IMR-90 (cell line): ENCODE data around the gene FOXL1. TPM values are rescaled to one million over a fixed set of nuclear protein-coding genes. Genes with fewer than 3 reads are reported as not detected.

Experiments
- ATAC-seq: fragments of 200-7000 bp; cut with Tn5 transposase; 2 replicates; pipeline ENCODE4 v1.9.1; 2020; ENCODE audit warnings: low read depth, mild to moderate bottlenecking, moderate library complexity
- BruUV-seq: library from RNA; stranded (reverse); fragments of 400-500 nt; replicated peaks from 2 replicates; lab custom pipeline; 2021; lab: Mats Ljungman, UMichigan
- CTCF ChIA-PET: fragments of 300-600 bp; formaldehyde crosslinking; extraction: SDS; loops from one replicate; lab custom pipeline; 2021; ENCODE audit warnings: antibody characterized with exemption; lab: Yijun Ruan, JAX
- POLR2A ChIA-PET: fragments of 300-600 bp; sonication (Branson Sonifier 250); formaldehyde crosslinking; loops from one replicate; lab custom pipeline; 2022; ENCODE audit warnings: antibody characterized with exemption; ENCODE audit not compliant: unreplicated experiment; lab: Charles Lee
- DNase-seq: peaks from one replicate; pipeline ENCODE4 v3.0.0; 2013
- H2AFZ ChIP-seq: replicated peaks from 2 replicates; pipeline ENCODE3; 2013; ENCODE audit warnings: low read length, mild to moderate bottlenecking; ENCODE audit not compliant: poor library complexity
- H2AK5ac ChIP-seq: 2 replicates; pipeline ENCODE4 v1.6.1; 2013; ENCODE audit warnings: low read depth, low read length, inconsistent platforms
- H2AK9ac ChIP-seq: replicated peaks from 2 replicates; pipeline ENCODE3; 2013; ENCODE audit warnings: mild to moderate bottlenecking, low read depth, low read length, moderate library complexity; ENCODE audit not compliant: poor library complexity
- H2BK120ac ChIP-seq: 2 replicates; pipeline ENCODE4 v1.6.1; 2013; ENCODE audit warnings: low read depth, low read length, inconsistent platforms
- H2BK15ac ChIP-seq: 3 replicates; pipeline ENCODE4 v1.6.1; 2013; ENCODE audit warnings: low read depth, low read length, inconsistent platforms
- H2BK20ac ChIP-seq: 2 replicates; pipeline ENCODE4 v1.6.1; 2013; ENCODE audit warnings: low read depth, mild to moderate bottlenecking, inconsistent platforms, low read length, moderate library complexity
- H2BK5ac ChIP-seq: 2 replicates; pipeline ENCODE4 v1.6.1; 2013; ENCODE audit warnings: mild to moderate bottlenecking, low read depth, low read length, inconsistent platforms; ENCODE audit not compliant: poor library complexity, severe bottlenecking
- H3K14ac ChIP-seq: replicated peaks from 2 replicates; pipeline ENCODE4 v1.6.1; 2013; ENCODE audit warnings: low read depth, low read length, inconsistent platforms
- H3K18ac ChIP-seq: 2 replicates; pipeline ENCODE4 v1.6.1; 2013; ENCODE audit warnings: low read depth, low read length, control low read depth
- H3K23ac ChIP-seq: 2 replicates; pipeline ENCODE4 v1.6.1; 2013; ENCODE audit warnings: low read depth, low read length, inconsistent platforms
- H3K27ac ChIP-seq: 2 replicates; pipeline ENCODE4 v1.5.1; 2013; ENCODE audit warnings: mild to moderate bottlenecking, control low read depth, low read length; ENCODE audit not compliant: insufficient read depth
- H3K27me3 ChIP-seq: 2 replicates; pipeline ENCODE4 v1.6.1; 2013; ENCODE audit warnings: low read length; ENCODE audit not compliant: control insufficient read depth, insufficient read depth
- H3K36me3 ChIP-seq: 2 replicates; pipeline ENCODE4 v1.6.1; 2013; ENCODE audit warnings: low read length, mixed read lengths; ENCODE audit not compliant: control insufficient read depth, insufficient read depth
- H3K4ac ChIP-seq: 2 replicates; pipeline ENCODE4 v1.6.1; 2013; ENCODE audit warnings: low read depth, low read length, inconsistent platforms
- H3K4me1 ChIP-seq: 2 replicates; pipeline ENCODE4 v1.6.1; 2013; ENCODE audit warnings: low read length, mixed read lengths; ENCODE audit not compliant: control insufficient read depth, insufficient read depth
- H3K4me2 ChIP-seq: 2 replicates; pipeline ENCODE4 v1.6.1; 2013; ENCODE audit warnings: low read depth, mild to moderate bottlenecking, control low read depth, low read length, moderate library complexity
- H3K4me3 ChIP-seq: 2 replicates; pipeline ENCODE4 v1.5.1; 2013; ENCODE audit warnings: low read depth, mild to moderate bottlenecking, control low read depth, low read length, moderate library complexity; ENCODE audit not compliant: insufficient read depth
- H3K56ac ChIP-seq: 2 replicates; pipeline ENCODE4 v1.6.1; 2013; ENCODE audit warnings: low read length, inconsistent platforms; ENCODE audit not compliant: insufficient read depth; ENCODE audit errors: extremely low read depth
- H3K79me1 ChIP-seq, 2 experiments: 2 replicates each; pipeline ENCODE4 v1.6.1; 2013; ENCODE audit warnings: low read length in 2 of 2, inconsistent platforms in 1 of 2, low read depth in 1 of 2
- H3K9ac ChIP-seq: 2 replicates; pipeline ENCODE4 v1.6.1; 2013; ENCODE audit warnings: low read depth, low read length, control low read depth
- H3K9me1 ChIP-seq: 2 replicates; pipeline ENCODE4 v1.6.1; 2013; ENCODE audit warnings: low read length, inconsistent platforms; ENCODE audit not compliant: insufficient read depth
- H3K9me3 ChIP-seq: 2 replicates; pipeline ENCODE4 v1.6.1; 2013; ENCODE audit warnings: low read length; ENCODE audit not compliant: control insufficient read depth, insufficient read depth
- H4K20me1 ChIP-seq: 2 replicates; pipeline ENCODE4 v1.6.1; 2013; ENCODE audit warnings: low read length, inconsistent platforms; ENCODE audit not compliant: insufficient read depth
- H4K5ac ChIP-seq: 2 replicates; pipeline ENCODE4 v1.6.1; 2013; ENCODE audit warnings: mild to moderate bottlenecking, low read depth, low read length, control low read depth
- H4K8ac ChIP-seq, 2 experiments: 2 replicates each; pipeline ENCODE4 v1.6.1; 2013; ENCODE audit warnings: low read depth in 2 of 2, low read length in 2 of 2, control low read depth in 1 of 2, inconsistent platforms in 1 of 2
- H4K91ac ChIP-seq: 2 replicates; pipeline ENCODE4 v1.6.1; 2013; ENCODE audit warnings: low read depth, low read length, inconsistent platforms; ENCODE audit not compliant: insufficient read depth
- BHLHE40 ChIP-seq: fragments of 150-350 bp; IDR thresholded peaks from 2 replicates; pipeline ENCODE4 v1.6.1; 2016; ENCODE audit warnings: mild to moderate bottlenecking, low read depth, low read length
- CEBPB ChIP-seq: IDR thresholded peaks from 2 replicates; pipeline ENCODE4 v1.6.1; 2012; ENCODE audit warnings: low read depth, low read length, improper control_type of control experiment
- CHD1 ChIP-seq: IDR thresholded peaks from 2 replicates; pipeline ENCODE4 v1.6.1; 2012; ENCODE audit warnings: low read depth, low read length, improper control_type of control experiment
- CTCF ChIP-seq: conservative IDR thresholded peaks from 2 replicates; pipeline ENCODE4 v1.5.1; 2012; ENCODE audit warnings: mild to moderate bottlenecking, low read depth, low read length, improper control_type of control experiment
- ELK1 ChIP-seq: fragments of 150-350 bp; IDR thresholded peaks from 2 replicates; pipeline ENCODE4 v1.6.1; 2016; ENCODE audit warnings: low read depth, mild to moderate bottlenecking, low read length, moderate library complexity, borderline replicate concordance
- FOS ChIP-seq: fragments of 150-350 bp; IDR thresholded peaks from 2 replicates; pipeline ENCODE4 v1.6.1; 2016; ENCODE audit warnings: low read depth, low read length
- MAFK ChIP-seq: IDR thresholded peaks from 2 replicates; pipeline ENCODE4 v1.6.1; 2012; ENCODE audit warnings: low read depth, low read length, improper control_type of control experiment
- MAZ ChIP-seq: IDR thresholded peaks from 2 replicates; pipeline ENCODE4 v1.6.1; 2012; ENCODE audit warnings: low read depth, mild to moderate bottlenecking, low read length, improper control_type of control experiment, moderate library complexity, borderline replicate concordance
- MXI1 ChIP-seq: IDR thresholded peaks from 2 replicates; pipeline ENCODE4 v1.6.1; 2012; ENCODE audit warnings: low read depth, mild to moderate bottlenecking, low read length, moderate library complexity, borderline replicate concordance
- POLR2A ChIP-seq: IDR thresholded peaks from 2 replicates; pipeline ENCODE4 v1.6.1; 2012; ENCODE audit warnings: mild to moderate bottlenecking, low read depth, low read length
- RAD21 ChIP-seq: IDR thresholded peaks from 2 replicates; pipeline ENCODE4 v1.6.1; 2012; ENCODE audit warnings: low read length, improper control_type of control experiment
- RCOR1 ChIP-seq: IDR thresholded peaks from 2 replicates; pipeline ENCODE4 v1.6.1; 2012; ENCODE audit warnings: mild to moderate bottlenecking, low read length, improper control_type of control experiment; ENCODE audit not compliant: insufficient replicate concordance
- RFX5 ChIP-seq: IDR thresholded peaks from 2 replicates; pipeline ENCODE4 v1.8.0; 2012; ENCODE audit warnings: low read depth, mild to moderate bottlenecking, low read length, moderate library complexity
- SMC3 ChIP-seq: fragments of 150-350 bp; IDR thresholded peaks from 2 replicates; pipeline ENCODE4 v1.6.1; 2016; ENCODE audit warnings: low read depth, mild to moderate bottlenecking, antibody characterized with exemption, low read length, moderate library complexity
- WGBS, 2 experiments: methylation state at CpG; one replicate each; pipeline versions ENCODE4 v1.1.5 to v1.1.7; 2013; ENCODE audit warnings: missing lambda C conversion rate in 2 of 2; ENCODE audit not compliant: insufficient read length in 1 of 2; ENCODE audit errors: extremely low coverage in 2 of 2; 5-methylcytosine and 5-hydroxymethylcytosine counted together
- dilution Hi-C: fragments of 300-500 bp; cut with HindIII; formaldehyde crosslinking; loops from one replicate; pipeline ENCODE4 v1.14.3; 2018; ENCODE audit warnings: low sequenced_read_pairs; ENCODE audit not compliant: unreplicated experiment
- in situ Hi-C: fragments of 300-500 bp; cut with MboI; formaldehyde crosslinking; loops from 3 replicates; pipeline ENCODE4 v1.14.3; 2019; ENCODE audit warnings: low sequenced_read_pairs, inconsistent platforms, mixed read lengths
- intact Hi-C: fragments of 100-400 bp; cut with micrococcal nuclease; formaldehyde crosslinking; loops from 2 replicates; pipeline ENCODE4 v1.10.0; 2022
- polyA plus RNA-seq, 3 experiments: library from polyadenylated mRNA; depleted of rRNA; stranded (reverse); fragments of >200 nt; gene quantifications; 2 replicates each; pipeline ENCODE4 v1.2.3, GENCODE V29; 2012; ENCODE audit warnings: low replicate concordance in 1 of 3
- total RNA-seq: library from RNA; depleted of rRNA; stranded (reverse); fragments of >200 nt; gene quantifications from 2 replicates; pipeline ENCODE4 v1.2.3, GENCODE V29; 2012

Gene FOXL1
- total and polyA plus RNA-seq, 2 of the 4 experiments (the other 2 are of a cell fraction), result 15.2 to 25.8 TPM

- Histone ChIP-seq H2BK15ac (peak overlapping the region; percentile 66; the same call in 2 of the 3 replicates), H3K9me1 (peaks cover 4% of the 10 kb centered on the region; the same call in 1 of the 2 replicates), H2BK5ac (peak overlapping the region; percentile 3), H3K4me3 (peak overlapping the region; percentile 16), H3K9me3 (peaks cover 4% of the 10 kb centered on the region; the same call in 1 of the 2 replicates), H4K5ac (peak overlapping the region; percentile 75), H3K9ac (peak overlapping the region; percentile 27), H4K91ac (peak overlapping the region; percentile 77), H2BK120ac (peak overlapping the region; percentile 80), H3K36me3 (no peaks in the 10 kb centered on the region), H3K18ac (peak overlapping the region; percentile 72), H3K4me2 (peak overlapping the region; percentile 95), H3K23ac (peak overlapping the region; percentile 81), H3K14ac (peak overlapping the region; percentile 90), H3K27ac (no peak overlapping the region; the same call in 1 of the 2 replicates), H4K20me1 (no peaks in the 10 kb centered on the region), H2AFZ (peak overlapping the region; percentile 85), H3K4ac (peak overlapping the region; percentile 66), H4K8ac (peak overlapping the region; percentile 70 to 74; a peak in 3 of 4 replicates), H2AK9ac (peak overlapping the region; percentile 91), H3K56ac (peak overlapping the region; percentile 9; the same call in 1 of the 2 replicates), H3K79me1 (no peaks in the 10 kb centered on the region), H2BK20ac (peak overlapping the region; percentile 75), H3K4me1 (peaks cover 7% of the 10 kb centered on the region), H2AK5ac (peak overlapping the region; percentile 72), H3K27me3 (no peaks in the 10 kb centered on the region)
- in situ Hi-C loops, result no loop called here
- WGBS, 2 experiments, result 64% methylated on average over 2 of the region's 16 CpGs; no CpG with 5 or more reads in 1 of the 2 experiments
- no TSS peak for BruUV-seq
- ATAC-seq (peak; percentile 95), DNase-seq (peak; percentile 64)
- dilution Hi-C loops, result no loop called here
- CTCF ChIA-PET, result interaction anchor here (1.1 kb wide), 1 partner anchor 11 kb away, joined by 3 read pairs; no protein-coding TSS in a partner anchor
- intact Hi-C loops, result no loop called here
- POLR2A ChIA-PET, result no interaction called here
- TF ChIP-seq SMC3, result no peak
- TF ChIP-seq MXI1, result no peak
- no peak for TF ChIP-seq CEBPB
- TF ChIP-seq CTCF, result no peak
- TF ChIP-seq RFX5, result no peak
- no peak for TF ChIP-seq FOS
- no peak for TF ChIP-seq MAZ
- no peak for TF ChIP-seq BHLHE40
- no peak for TF ChIP-seq RCOR1
- no peak for TF ChIP-seq CHD1
- no peak for TF ChIP-seq RAD21
- no peak for TF ChIP-seq MAFK
- TF ChIP-seq POLR2A, result no peak
- no peak for TF ChIP-seq ELK1
Observed at GRCh38 chr16:86618431-86619238, 40.3 kb downstream of the FOXL1 start.
